ENCODE measurements around the gene CD70.
"Not testable (repeated sequence)": the region's sequence is repeated elsewhere in the genome, so short reads cannot be mapped to it uniquely, and the experiment has no call there.

The CD70 gene

GRCh38 chr19:6593651-6594416 is 2.9 kb upstream of the CD70 start:
- Histone ChIP-seq H3K4me1 (ENCODE audit: control insufficient read depth, insufficient read depth, low read length) (peaks cover 4% of the 10 kb centered on the region), H3K4me2 (ENCODE audit: low read length) (no peak overlapping the region), H3K4me3 (ENCODE audit: low read length) (no peak overlapping the region), H3K9me3 (replicated peaks; ENCODE audit: low read length) (no peaks in the 10 kb centered on the region), H3K27me3 (ENCODE audit: control insufficient read depth, insufficient read depth, low read length) (peaks cover 32% of the 10 kb centered on the region), H3K9ac (ENCODE audit: low read depth, low read length) (no peak overlapping the region), H3K36me3 (ENCODE audit: insufficient read depth, low read length) (no peaks in the 10 kb centered on the region)

GRCh38 chr19:6590258-6590826 is 608 bp downstream of the CD70 start:
- Histone ChIP-seq H3K9me3 (replicated peaks; ENCODE audit: low read length) (no peaks in the 10 kb centered on the region), H3K36me3 (ENCODE audit: insufficient read depth, low read length) (no peaks in the 10 kb centered on the region), H3K4me3 (ENCODE audit: low read length) (no peak overlapping the region), H3K27me3 (ENCODE audit: control insufficient read depth, insufficient read depth, low read length) (peaks cover 62% of the 10 kb centered on the region), H3K9ac (ENCODE audit: low read depth, low read length) (no peak overlapping the region), H3K4me1 (ENCODE audit: control insufficient read depth, insufficient read depth, low read length) (peaks cover 10% of the 10 kb centered on the region), H3K4me2 (ENCODE audit: low read length) (no peak overlapping the region)

GRCh38 chr19:6589711-6590257 is 1.2 kb downstream of the CD70 start:
- Histone ChIP-seq H3K27me3 (ENCODE audit: control insufficient read depth, insufficient read depth, low read length) (peaks cover 62% of the 10 kb centered on the region), H3K9ac (ENCODE audit: low read depth, low read length) (no peak overlapping the region), H3K4me1 (ENCODE audit: control insufficient read depth, insufficient read depth, low read length) (peaks cover 10% of the 10 kb centered on the region)

GRCh38 chr19:6588508-6589345 is 2.2 kb downstream of the CD70 start:
- Histone ChIP-seq H3K27me3 (ENCODE audit: control insufficient read depth, insufficient read depth, low read length) (peaks cover 56% of the 10 kb centered on the region), H3K4me3 (ENCODE audit: low read length) (no peak overlapping the region), H3K36me3 (ENCODE audit: insufficient read depth, low read length) (no peaks in the 10 kb centered on the region), H3K4me1 (ENCODE audit: control insufficient read depth, insufficient read depth, low read length) (peaks cover 10% of the 10 kb centered on the region), H3K9me3 (replicated peaks; ENCODE audit: low read length) (no peaks in the 10 kb centered on the region), H3K9ac (ENCODE audit: low read depth, low read length) (no peak overlapping the region), H3K4me2 (ENCODE audit: low read length) (no peak overlapping the region)

More at GRCh38 chr19:6589711-6590257, 1.2 kb downstream of the CD70 start:
- H3K9me3 ChIP-seq (replicated peaks; ENCODE audit: low read length) = no peaks in the 10 kb centered on the region
- no peaks in the 10 kb centered on the region for H3K36me3 ChIP-seq (ENCODE audit: insufficient read depth, low read length)
- no peak overlapping the region for H3K4me2 ChIP-seq (ENCODE audit: low read length)
- H3K4me3 ChIP-seq (ENCODE audit: low read length) = no peak overlapping the region

- Histone ChIP-seq H3K4me2 (ENCODE audit: low read length) (no peak overlapping the region), H3K36me3 (ENCODE audit: insufficient read depth, low read length) (no peaks in the 10 kb centered on the region), H3K9me3 (replicated peaks; ENCODE audit: low read length) (no peaks in the 10 kb centered on the region), H3K27me3 (ENCODE audit: control insufficient read depth, insufficient read depth, low read length) (peaks cover 57% of the 10 kb centered on the region), H3K4me1 (ENCODE audit: control insufficient read depth, insufficient read depth, low read length) (peaks cover 10% of the 10 kb centered on the region), H3K4me3 (ENCODE audit: low read length) (no peak overlapping the region), H3K9ac (ENCODE audit: low read depth, low read length) (no peak overlapping the region)
Observed at GRCh38 chr19:6587998-6588507, 2.9 kb downstream of the CD70 start.

- peaks cover 61% of the 10 kb centered on the region for H3K27me3 ChIP-seq (ENCODE audit: control insufficient read depth, insufficient read depth, low read length)
- H3K4me1 ChIP-seq (ENCODE audit: control insufficient read depth, insufficient read depth, low read length) = peaks cover 10% of the 10 kb centered on the region
- H3K4me3 ChIP-seq (ENCODE audit: low read length) = peak overlapping the region; percentile 14
- H3K4me2 ChIP-seq (ENCODE audit: low read length) = peak overlapping the region; percentile 53
- H3K9me3 ChIP-seq (replicated peaks; ENCODE audit: low read length) = no peaks in the 10 kb centered on the region
- H3K36me3 ChIP-seq (ENCODE audit: insufficient read depth, low read length) = no peaks in the 10 kb centered on the region
- H3K9ac ChIP-seq (ENCODE audit: low read depth, low read length) = no peak overlapping the region
Observed at GRCh38 chr19:6587093-6587820, 3.7 kb downstream of the CD70 start.

GRCh38 chr19:6586726-6587092 is 4.2 kb downstream of the CD70 start:
- H3K9ac ChIP-seq (ENCODE audit: low read depth, low read length) = no peak overlapping the region
- H3K27me3 ChIP-seq (ENCODE audit: control insufficient read depth, insufficient read depth, low read length) = peaks cover 61% of the 10 kb centered on the region
- no peaks in the 10 kb centered on the region for H3K9me3 ChIP-seq (replicated peaks; ENCODE audit: low read length)
- peaks cover 10% of the 10 kb centered on the region for H3K4me1 ChIP-seq (ENCODE audit: control insufficient read depth, insufficient read depth, low read length)
- H3K36me3 ChIP-seq (ENCODE audit: insufficient read depth, low read length) = no peaks in the 10 kb centered on the region
- H3K4me3 ChIP-seq (ENCODE audit: low read length) = peak overlapping the region; percentile 14
- peak overlapping the region; percentile 53 for H3K4me2 ChIP-seq (ENCODE audit: low read length)

GRCh38 chr19:6586056-6586455 is 4.9 kb downstream of the CD70 start:
- H3K9me3 ChIP-seq (replicated peaks; ENCODE audit: low read length) = no peaks in the 10 kb centered on the region
- H3K4me2 ChIP-seq (ENCODE audit: low read length) = no peak overlapping the region
- no peak overlapping the region for H3K4me3 ChIP-seq (ENCODE audit: low read length)
- no peak overlapping the region for H3K9ac ChIP-seq (ENCODE audit: low read depth, low read length)
- no peaks in the 10 kb centered on the region for H3K36me3 ChIP-seq (ENCODE audit: insufficient read depth, low read length)
- peaks cover 10% of the 10 kb centered on the region for H3K4me1 ChIP-seq (ENCODE audit: control insufficient read depth, insufficient read depth, low read length)
- peaks cover 58% of the 10 kb centered on the region for H3K27me3 ChIP-seq (ENCODE audit: control insufficient read depth, insufficient read depth, low read length)

- H3K4me1 ChIP-seq (ENCODE audit: control insufficient read depth, insufficient read depth, low read length) = peaks cover 12% of the 10 kb centered on the region
- peaks cover 27% of the 10 kb centered on the region for H3K27me3 ChIP-seq (ENCODE audit: control insufficient read depth, insufficient read depth, low read length)
- H3K4me2 ChIP-seq (ENCODE audit: low read length); H3K36me3 ChIP-seq (ENCODE audit: insufficient read depth, low read length); H3K4me3 ChIP-seq (ENCODE audit: low read length); H3K9me3 ChIP-seq (replicated peaks; ENCODE audit: low read length); H3K9ac ChIP-seq (ENCODE audit: low read depth, low read length): not testable (repeated sequence)
Observed at GRCh38 chr19:6582515-6583484, 8.2 kb downstream of the CD70 start.

GRCh38 chr19:6580313-6580712 is 10.6 kb downstream of the CD70 start:
- Histone ChIP-seq H3K4me3 (ENCODE audit: low read length) (no peak overlapping the region), H3K4me2 (ENCODE audit: low read length) (no peak overlapping the region), H3K36me3 (ENCODE audit: insufficient read depth, low read length) (no peaks in the 10 kb centered on the region), H3K9me3 (replicated peaks; ENCODE audit: low read length) (no peaks in the 10 kb centered on the region), H3K9ac (ENCODE audit: low read depth, low read length) (no peak overlapping the region), H3K27me3 (ENCODE audit: control insufficient read depth, insufficient read depth, low read length) (peaks cover 7% of the 10 kb centered on the region), H3K4me1 (ENCODE audit: control insufficient read depth, insufficient read depth, low read length) (peaks cover 6% of the 10 kb centered on the region)

All from skeletal muscle satellite cell (primary cell).